Skeletal muscle cell (primary cell): ENCODE results near the gene COASY.
"Not testable (repeated sequence)": the region's sequence is repeated elsewhere in the genome, so short reads cannot be mapped to it uniquely, and the experiment has no call there.

Source experiments
- DNase-seq: peaks from one replicate; pipeline ENCODE4 v3.0.0-alpha.2; 2010; ENCODE audit warnings: low read depth
- H3K4me3 ChIP-seq: 2 replicates; pipeline ENCODE4 v1.5.1; 2011; ENCODE audit warnings: low read depth, mild to moderate bottlenecking, control low read depth, low read length, moderate library complexity

Gene COASY

DNA sequence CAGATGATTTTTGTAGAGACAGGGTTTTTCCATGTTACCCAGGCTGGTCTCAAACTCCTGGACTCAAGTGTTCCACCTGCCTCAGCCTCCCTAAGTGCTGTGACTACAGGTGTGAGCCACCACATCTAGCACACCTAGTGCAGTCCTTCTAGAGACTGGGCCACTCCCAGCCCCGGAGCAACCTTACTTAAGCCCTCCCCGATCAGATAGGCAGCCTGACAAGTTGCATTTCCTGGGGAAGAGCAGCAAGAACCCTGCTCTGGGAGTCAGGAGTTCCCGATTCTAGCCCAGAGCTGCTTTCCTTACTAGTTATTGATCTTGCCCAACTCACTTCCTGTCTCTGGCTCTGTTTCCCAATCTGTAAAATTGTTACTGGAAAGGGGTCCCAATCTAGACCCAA, 32.9 kb upstream of the COASY start:
- DNase-seq, result no peak

DNA sequence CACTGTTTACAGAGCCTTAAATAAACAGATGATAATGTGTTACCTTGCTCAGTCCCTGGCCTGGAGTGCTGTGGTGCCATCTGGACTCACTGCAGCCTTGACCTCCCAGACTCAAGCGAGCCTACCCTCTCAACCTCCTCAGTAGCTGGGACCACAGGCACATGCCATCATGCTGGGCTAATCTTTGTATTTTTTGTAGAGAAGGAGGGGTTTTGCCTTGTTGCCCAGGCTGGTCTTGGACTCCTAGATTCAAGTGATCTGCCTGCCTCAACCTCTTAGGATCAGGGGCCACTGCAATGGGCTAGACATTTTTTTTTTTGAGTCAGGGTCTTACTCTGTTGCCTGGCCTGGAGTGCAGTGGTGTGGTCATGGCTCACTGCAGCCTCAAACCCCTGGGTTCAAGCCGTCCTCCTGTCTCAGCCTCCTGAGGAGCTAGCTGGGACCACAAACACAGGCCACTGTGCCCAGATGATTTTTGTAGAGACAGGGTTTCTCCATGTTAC, 30.9 kb upstream of the COASY start:
- H3K4me3 ChIP-seq, result no peak overlapping the region
- DNase-seq, result no peak

More for the DNA sequence above, 32.9 kb upstream of the COASY start:
- H3K4me3 ChIP-seq, result no peak overlapping the region

DNA sequence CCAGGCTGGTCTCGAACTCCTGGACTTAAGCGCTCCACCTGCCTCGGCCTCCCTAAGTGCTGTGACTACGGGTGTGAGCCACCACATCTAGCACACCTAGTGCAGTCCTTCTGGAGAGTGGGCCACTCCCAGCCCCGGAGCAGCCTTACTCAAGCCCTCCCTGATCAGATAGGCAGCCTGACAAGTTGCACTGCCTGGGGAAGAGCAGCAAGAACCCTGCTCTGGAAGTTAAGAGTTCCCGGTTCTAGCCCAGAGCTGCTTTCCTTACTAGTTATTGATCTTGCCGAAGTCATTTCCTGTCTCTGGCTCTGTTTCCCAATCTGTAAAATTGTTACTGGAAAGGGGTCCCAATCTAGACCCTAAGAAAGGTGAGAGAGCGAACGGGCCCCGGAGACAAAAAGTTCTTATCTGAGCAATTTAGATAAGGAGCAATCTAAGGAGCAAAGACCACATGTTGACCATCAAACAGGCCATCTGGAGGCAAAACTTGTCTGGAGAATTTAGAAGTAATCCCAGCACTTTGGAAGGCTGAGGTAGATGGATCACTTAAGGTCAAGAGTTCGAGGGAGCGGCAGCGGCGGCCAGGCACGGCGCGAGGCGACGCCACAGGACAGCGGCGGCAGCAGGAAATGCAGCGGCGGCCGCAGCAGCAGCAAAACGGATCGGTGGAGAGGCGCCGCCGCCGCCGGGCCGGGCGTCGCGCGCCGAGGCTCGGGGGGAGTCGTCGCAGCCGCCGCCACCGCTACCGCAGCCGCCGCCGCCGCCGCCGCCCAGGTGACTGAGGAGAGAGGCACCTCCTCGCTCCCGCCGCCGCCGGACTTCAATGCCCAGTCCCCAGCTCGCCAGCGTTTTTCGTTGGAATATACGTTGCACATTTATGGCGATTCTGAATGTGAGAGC, 30.2 kb upstream of the COASY start:
- DNase-seq, result no peak
- peak overlapping the region; percentile 48 for H3K4me3 ChIP-seq

DNA sequence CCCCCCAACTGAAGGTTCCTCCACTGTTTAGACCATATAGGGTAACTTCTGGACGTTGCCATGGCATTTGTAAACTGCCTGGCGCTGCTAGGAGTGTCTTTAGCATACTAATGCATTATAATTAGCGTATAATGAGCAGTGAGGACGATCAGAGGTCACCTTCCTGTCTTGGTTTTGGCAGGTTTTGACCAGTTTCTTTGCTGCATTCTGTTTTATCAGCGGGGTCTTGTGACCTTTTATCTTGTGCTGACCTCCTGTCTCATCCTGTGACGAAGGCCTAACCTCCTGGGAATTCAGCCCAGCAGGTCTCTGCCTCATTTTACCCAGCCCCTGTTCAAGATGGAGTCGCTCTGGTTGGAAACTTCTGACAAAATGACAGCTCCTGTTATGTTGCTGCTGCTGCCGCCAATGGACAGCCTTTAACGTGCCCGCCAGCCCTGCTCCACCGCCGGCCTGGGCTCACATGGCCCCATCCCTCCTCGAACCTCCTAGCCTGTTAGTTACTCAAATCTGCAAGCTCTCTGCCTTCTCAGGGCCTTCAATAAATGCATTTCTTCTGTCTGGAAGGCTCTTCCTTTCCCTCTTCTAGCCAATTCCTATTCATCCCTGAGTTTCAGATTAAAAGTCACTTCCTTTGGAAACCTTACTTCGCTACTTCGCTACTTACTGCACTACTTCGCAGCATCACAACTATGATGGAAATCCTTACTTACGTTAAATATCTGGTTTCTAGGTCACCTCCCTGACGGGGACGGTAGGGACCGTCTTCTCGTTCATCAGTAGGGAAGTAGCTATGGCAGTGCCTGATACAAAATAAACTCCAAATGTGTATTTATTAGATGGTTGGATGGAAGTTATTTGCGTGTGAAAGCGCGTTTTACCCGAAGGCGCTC, 26.5 kb upstream of the COASY start:
- H3K4me3 ChIP-seq, result peak overlapping the region; percentile 63

DNA sequence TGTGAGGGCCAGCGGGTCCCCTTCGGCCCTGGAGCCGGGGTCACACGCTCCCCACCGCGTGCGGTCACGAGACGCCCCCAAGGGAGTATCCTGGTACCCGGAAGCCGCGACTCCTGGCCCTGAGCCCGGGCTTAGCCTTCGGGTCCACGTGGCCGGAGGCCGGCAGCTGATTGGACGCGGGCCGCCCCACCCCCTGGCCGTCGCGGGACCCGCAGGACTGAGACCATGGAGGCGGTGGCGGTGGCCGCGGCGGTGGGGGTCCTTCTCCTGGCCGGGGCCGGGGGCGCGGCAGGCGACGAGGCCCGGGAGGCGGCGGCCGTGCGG, 25.9 kb upstream of the COASY start, which contains the start of gene NAGLU:
Gene NAGLU (plus strand): TSS at position 194 of the 324 bp plus-strand sequence. CDS start 32 bp downstream, at position 226.
- H3K4me3 ChIP-seq, result peak within 1 kb of the TSS; percentile 63
- no peak for DNase-seq

More for the DNA sequence above, 26.5 kb upstream of the COASY start:
- no peak for DNase-seq

DNA sequence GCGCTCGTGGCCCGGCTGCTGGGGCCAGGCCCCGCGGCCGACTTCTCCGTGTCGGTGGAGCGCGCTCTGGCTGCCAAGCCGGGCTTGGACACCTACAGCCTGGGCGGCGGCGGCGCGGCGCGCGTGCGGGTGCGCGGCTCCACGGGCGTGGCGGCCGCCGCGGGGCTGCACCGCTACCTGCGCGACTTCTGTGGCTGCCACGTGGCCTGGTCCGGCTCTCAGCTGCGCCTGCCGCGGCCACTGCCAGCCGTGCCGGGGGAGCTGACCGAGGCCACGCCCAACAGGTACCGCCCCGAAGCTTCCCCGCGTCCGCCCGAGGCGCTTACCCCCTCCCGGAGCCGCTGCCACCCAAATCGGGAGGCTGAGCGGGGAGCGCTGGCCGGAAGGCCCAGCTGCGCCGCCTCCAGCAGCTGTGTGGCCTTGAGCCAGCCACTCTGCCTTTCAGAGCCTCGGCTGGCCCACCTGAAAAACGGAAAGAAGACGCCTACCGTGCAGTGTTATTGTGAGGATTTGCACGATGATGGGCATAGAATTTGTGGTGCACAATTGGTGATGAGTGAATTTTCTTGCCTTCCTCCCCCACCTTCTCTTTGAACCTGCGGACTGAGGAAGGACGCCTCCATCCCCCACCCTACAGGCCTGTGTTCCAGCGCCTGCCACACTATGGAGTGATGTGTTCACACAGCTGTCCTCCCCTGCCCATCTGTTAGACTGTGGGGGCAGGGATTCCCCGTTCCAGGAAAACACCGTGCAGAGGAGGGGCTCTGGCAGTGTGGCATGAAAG, 25.4 kb upstream of the COASY start:
- peak; percentile 52 for DNase-seq

DNA sequence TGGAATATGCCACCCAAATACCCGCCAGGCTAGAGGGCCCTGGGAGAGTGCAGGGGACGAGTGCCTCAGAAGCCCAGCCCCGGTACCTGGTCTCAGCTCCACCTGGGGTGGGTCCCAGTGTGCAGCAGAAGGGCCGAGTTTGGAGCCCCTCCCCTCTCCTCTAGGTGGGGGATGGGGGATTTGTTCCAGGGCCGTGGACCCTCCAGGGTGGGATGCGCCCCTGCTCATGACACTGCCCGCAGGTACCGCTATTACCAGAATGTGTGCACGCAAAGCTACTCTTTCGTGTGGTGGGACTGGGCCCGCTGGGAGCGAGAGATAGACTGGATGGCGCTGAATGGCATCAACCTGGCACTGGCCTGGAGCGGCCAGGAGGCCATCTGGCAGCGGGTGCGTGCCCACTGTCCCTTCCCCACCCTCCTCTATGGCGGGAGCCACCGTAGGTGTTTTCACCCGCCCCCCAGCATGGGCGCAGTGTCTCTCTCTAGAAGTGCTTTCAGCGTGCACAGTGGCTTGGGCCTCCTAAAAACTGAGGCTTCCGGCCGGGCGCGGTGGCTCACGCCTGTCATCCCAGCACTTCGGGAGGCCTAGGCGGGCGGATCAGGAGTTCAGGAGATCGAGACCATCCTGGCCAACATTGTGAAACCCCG, 24.7 kb upstream of the COASY start:
- no peak for DNase-seq
- H3K4me3 ChIP-seq, result peak overlapping the region; percentile 63

More for the DNA sequence above, 25.4 kb upstream of the COASY start:
- H3K4me3 ChIP-seq, result peak overlapping the region; percentile 63

DNA sequence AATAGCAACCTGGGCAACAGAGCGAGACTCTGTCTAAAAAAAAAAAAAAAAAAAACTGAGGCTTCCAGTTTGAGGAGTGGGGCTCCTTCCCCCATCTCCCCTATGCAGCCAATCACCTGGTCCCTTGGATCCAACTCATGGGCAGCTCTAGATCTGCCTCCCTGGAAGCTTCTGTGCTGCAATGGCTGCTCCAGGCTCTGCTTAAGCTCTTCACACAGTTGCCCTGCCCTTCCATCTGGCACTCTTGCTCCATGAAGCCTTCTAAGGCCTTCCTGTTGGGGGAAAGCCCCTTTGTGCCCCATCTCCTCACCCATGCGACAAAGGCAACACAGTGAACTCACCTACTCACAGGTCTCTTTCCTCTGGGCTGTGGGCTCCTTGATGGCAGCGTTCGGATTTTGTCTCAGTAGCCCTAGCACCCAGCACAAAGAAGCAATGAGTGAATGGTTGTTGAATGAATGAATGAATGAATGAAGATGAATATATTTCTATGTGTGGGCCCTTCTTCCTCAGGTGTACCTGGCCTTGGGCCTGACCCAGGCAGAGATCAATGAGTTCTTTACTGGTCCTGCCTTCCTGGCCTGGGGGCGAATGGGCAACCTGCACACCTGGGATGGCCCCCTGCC, 24.0 kb upstream of the COASY start:
- no peak for DNase-seq
- H3K4me3 ChIP-seq, result no peak overlapping the region

DNA sequence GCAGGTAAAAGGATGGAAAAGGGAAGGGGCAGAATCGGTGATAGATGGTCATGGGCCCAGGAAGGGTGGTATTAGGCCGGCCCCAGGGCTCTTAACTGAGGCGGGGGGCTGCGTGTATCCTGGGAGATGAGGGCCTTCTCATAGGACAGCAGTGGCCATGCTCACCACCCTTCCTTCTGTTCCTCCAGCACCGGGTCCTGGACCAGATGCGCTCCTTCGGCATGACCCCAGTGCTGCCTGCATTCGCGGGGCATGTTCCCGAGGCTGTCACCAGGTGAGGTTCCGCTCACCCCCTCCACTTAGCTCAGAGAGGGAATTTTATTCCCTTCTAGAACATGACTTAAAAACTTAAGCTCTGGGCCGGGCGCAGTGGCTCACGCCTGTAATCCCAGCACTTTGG, 23.5 kb upstream of the COASY start:
- no peak overlapping the region for H3K4me3 ChIP-seq
- DNase-seq, result no peak

DNA sequence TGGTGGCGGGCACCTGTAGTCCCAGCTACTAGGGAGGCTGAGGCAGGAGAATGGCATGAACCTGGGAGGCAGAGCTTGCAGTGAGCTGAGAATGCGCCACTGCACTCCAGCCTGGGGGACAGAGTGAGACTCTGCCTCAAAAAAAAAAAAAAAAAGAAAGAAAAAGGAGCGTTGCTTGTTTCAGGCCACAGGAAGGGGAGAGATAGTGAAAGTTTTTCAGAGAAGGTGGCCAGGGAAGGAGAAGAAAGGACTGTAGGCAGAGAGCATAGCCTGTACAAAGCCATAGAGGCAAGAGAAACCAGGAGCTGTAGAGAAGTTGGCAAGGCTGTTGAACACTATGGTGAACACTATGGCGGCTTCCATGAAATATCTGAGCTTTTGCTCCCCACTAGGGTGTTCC, 21.4 kb upstream of the COASY start:
- not testable (repeated sequence) for DNase-seq

DNA sequence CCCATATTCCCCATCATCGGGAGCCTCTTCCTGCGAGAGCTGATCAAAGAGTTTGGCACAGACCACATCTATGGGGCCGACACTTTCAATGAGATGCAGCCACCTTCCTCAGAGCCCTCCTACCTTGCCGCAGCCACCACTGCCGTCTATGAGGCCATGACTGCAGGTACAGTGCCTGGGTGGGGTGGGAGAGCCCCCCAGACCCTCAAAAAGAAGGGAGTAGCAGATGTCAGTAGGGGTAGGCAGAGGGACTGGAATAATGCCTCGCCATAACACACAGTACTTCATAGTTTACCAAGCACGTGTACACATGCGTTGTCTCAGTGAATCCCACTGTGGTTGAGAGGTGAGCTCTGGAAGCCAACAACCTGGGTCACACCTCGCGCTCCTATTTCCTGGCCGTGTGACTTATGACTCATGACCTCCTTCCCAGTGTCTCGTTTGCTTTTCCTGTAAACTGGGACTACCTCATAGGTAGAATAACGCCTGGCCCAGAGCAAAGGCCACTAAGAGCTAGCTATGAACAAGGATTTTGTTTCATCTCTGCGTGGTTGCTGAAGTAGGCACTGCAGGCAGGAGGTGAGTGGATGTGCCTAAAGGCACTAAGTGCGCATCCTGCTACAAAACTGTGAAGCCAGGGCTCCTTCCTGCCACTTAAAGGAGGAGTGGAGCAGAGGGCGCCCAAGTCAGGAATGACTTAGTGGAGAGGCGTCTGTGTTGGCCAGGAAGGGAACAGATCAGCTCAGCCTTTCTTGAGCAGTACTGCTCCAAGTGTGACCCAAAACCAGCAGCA, 20.7 kb upstream of the COASY start:
- DNase-seq, result no peak
- H3K4me3 ChIP-seq, result no peak overlapping the region

More for the DNA sequence above, 21.4 kb upstream of the COASY start:
- H3K4me3 ChIP-seq, result not testable (repeated sequence)

DNA sequence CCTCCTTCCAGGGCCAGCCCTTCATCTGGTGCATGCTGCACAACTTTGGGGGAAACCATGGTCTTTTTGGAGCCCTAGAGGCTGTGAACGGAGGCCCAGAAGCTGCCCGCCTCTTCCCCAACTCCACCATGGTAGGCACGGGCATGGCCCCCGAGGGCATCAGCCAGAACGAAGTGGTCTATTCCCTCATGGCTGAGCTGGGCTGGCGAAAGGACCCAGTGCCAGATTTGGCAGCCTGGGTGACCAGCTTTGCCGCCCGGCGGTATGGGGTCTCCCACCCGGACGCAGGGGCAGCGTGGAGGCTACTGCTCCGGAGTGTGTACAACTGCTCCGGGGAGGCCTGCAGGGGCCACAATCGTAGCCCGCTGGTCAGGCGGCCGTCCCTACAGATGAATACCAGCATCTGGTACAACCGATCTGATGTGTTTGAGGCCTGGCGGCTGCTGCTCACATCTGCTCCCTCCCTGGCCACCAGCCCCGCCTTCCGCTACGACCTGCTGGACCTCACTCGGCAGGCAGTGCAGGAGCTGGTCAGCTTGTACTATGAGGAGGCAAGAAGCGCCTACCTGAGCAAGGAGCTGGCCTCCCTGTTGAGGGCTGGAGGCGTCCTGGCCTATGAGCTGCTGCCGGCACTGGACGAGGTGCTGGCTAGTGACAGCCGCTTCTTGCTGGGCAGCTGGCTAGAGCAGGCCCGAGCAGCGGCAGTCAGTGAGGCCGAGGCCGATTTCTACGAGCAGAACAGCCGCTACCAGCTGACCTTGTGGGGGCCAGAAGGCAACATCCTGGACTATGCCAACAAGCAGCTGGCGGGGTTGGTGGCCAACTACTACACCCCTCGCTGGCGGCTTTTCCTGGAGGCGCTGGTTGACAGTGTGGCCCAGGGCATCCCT, 18.5 kb upstream of the COASY start:
- no peak overlapping the region for H3K4me3 ChIP-seq
- no peak for DNase-seq

DNA sequence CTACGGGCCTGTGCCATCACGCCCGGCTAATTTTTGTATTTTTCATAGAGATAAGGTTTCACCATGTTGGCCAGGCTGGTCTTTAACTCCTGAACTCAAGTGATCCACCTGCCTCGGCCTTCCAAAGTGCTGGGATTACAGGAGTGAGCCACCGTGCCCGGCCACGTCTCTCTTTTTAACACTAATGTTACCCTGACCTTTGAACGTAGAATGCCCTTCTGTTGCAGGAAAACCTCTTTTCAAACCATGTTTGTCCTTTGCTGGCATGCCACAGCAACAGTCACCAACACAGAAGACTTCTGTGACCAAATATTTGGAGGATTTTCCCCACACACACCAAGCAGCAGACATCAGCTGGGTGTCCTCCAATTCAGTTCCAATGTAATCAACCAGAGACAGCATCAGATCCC, 17.1 kb upstream of the COASY start:
- no peak overlapping the region for H3K4me3 ChIP-seq
- no peak for DNase-seq

DNA sequence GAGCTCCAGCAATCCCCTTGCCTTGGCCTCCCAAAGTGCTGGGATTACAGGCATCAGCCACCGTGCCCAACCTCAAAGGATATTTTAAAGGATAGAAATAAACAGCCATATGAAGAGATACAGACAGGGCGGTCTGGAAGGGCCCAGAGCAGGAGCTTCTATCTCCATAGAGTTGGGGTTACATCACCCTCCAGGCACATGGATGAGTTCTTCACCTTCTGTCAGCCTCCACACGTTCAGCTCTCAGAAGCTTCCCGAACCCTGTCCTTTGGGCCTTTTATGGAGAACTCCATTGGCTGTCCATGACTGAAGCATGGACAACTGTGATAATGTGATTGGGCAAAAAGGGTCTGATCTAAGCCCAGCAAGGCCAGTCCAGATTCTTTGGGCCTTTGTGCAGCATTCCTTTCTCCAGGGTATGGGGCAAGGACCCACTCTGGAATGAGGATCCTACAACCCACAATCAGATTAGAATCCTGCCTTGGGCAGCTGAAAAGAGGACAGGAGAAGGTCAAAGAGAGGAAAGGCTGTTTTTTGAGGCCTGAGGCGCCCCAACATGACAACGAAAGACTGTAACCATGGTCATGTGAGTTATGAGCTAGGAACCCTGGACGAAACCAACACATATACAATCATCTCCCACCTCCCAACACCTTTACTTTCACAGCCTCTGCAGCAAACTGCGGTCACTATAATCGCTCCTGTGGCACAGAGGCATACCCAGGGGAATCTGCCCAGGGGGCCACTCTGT, 16.0 kb upstream of the COASY start:
- H3K4me3 ChIP-seq, DNase-seq: not testable (repeated sequence)

DNA sequence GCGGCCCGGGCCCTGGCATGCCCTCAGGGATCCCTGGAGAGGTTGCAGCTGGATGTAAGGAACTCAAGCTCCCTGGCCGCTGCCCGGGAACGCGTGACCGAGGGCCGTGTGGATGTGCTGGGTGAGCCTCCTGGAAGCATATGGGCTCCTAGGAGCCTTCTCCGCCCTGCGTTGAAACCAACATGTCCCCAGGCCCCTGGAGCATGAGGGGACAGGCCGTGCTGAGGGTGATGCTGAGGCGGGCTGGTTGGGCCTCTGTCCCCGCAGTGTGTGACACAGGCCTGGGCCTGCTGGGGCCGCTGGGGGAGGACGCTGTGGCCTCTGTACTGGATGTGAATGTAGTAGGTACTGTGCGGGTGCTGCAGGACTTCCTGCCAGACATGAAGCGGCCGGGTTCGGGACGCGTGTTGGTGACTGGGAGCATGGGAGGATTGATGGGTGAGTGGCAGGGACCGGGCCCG, 14.9 kb upstream of the COASY start:
- no peak for DNase-seq
- H3K4me3 ChIP-seq, result no peak overlapping the region

DNA sequence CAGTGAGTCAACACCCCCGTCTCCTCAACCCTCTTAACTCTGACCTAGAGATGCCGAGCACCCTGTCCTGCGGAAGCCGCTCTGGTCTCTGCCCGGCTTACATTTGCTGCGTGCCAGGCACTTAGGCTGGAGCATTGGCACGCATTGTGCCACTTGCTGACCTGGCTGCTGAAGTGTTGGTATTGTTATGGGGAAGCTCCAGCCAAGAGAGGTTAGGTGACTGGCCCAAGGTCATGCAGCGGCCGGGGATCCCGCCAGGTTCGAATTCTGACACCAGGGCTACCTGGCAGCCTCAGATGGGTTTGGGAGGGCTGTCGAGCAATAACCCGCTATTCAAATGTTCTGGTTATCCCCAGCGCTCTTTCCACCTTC, 14.3 kb upstream of the COASY start:
- no peak for DNase-seq
- peak overlapping the region; percentile 44 for H3K4me3 ChIP-seq
